ENCODE results near the gene ST6GALNAC3. TPM values are rescaled to one million over a fixed set of nuclear protein-coding genes. Genes with fewer than 3 reads are reported as not detected.

ST6GALNAC3 gene
- polyA plus RNA-seq, 1 experiment, result 0.05 TPM

DNA sequence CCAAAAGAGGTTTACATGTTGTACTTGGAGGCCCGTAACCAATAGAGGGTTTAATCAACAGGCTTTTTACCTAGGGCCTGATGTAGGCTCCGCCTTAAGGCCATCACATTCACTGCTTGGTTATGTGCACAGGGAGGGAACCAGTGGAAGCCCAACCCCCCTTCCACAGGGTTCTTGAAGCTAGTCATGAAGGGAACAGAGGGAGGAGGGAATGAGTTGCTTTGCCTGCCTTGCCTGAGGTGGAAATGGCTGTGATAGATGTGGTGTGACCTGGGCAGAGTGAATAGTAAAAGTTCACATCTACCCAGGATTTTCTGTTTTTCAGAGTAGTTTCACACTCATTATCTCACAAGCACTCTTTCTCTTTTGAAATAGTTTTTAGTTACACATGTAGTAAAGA, 215.1 kb downstream of the ST6GALNAC3 start:
- ChIA-PET POLR2A (no interaction called here), CTCF (no interaction called here)
- no peak overlapping the region for H3K4me3 ChIP-seq (ENCODE audit: low read depth, low read length)
- H3K27me3 ChIP-seq (ENCODE audit: control insufficient read depth, insufficient read depth, low read length), result no peaks in the 10 kb centered on the region
- no peak for DNase-seq (ENCODE audit: low read depth)
- TF ChIP-seq, protein P1, sequence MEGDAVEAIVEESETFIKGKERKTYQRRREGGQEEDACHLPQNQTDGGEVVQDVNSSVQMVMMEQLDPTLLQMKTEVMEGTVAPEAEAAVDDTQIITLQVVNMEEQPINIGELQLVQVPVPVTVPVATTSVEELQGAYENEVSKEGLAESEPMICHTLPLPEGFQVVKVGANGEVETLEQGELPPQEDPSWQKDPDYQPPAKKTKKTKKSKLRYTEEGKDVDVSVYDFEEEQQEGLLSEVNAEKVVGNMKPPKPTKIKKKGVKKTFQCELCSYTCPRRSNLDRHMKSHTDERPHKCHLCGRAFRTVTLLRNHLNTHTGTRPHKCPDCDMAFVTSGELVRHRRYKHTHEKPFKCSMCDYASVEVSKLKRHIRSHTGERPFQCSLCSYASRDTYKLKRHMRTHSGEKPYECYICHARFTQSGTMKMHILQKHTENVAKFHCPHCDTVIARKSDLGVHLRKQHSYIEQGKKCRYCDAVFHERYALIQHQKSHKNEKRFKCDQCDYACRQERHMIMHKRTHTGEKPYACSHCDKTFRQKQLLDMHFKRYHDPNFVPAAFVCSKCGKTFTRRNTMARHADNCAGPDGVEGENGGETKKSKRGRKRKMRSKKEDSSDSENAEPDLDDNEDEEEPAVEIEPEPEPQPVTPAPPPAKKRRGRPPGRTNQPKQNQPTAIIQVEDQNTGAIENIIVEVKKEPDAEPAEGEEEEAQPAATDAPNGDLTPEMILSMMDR (IDR thresholded peaks at IDR 0.05; ENCODE audit: insufficient read depth, low read depth, low read length), result no peak
- H3K36me3 ChIP-seq (ENCODE audit: control insufficient read depth, insufficient read depth, low read length), result no peaks in the 10 kb centered on the region

DNA sequence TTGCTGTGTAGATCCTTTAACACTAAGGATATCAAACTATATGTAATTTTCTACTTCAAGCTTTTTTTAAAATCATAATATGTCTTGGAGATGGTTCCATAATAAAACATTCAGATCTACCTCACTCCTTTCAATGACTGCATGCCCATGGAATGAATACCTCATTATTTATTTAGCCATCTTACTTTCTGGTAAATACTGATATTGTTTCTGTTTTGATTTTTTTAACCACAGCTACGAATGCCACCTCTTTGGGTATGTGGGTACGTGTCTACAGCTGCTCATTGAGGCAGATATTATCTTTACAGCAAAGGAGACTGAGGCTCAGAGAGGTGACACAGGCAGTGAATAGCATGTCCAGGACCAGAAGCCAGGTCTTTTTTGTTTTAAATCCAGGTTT, 215.7 kb downstream of the ST6GALNAC3 start:
- Histone ChIP-seq H3K27me3 (ENCODE audit: control insufficient read depth, insufficient read depth, low read length) (no peaks in the 10 kb centered on the region), H3K36me3 (ENCODE audit: control insufficient read depth, insufficient read depth, low read length) (no peaks in the 10 kb centered on the region), H3K4me3 (ENCODE audit: low read depth, low read length) (no peak overlapping the region)
- CTCF ChIA-PET, result no interaction called here
- DNase-seq (ENCODE audit: low read depth), result no peak
- TF ChIP-seq, protein P1 (IDR thresholded peaks at IDR 0.05; ENCODE audit: insufficient read depth, low read depth, low read length), result no peak
- POLR2A ChIA-PET, result no interaction called here

DNA sequence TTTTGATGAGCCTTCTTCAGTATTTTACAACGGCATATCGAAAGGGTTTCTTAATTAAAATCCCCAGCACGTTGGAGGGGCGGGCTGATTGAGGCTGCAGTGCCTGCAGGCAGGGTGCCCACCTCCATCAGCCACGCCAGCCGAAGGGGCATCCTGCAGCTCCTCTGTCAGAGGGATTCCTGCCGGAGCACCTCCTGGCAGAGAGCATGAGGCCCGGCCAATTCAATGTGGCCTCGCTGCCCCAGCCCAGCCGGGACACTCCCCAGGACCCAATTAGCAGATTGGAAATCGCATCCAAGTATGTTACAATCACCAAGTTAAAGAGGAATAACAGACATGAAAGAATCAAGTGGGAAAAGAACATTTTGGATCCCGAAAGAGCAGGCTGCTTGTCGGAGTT, 216.6 kb downstream of the ST6GALNAC3 start:
- TF ChIP-seq, protein P1 (IDR thresholded peaks at IDR 0.05; ENCODE audit: insufficient read depth, low read depth, low read length), result no peak

DNA sequence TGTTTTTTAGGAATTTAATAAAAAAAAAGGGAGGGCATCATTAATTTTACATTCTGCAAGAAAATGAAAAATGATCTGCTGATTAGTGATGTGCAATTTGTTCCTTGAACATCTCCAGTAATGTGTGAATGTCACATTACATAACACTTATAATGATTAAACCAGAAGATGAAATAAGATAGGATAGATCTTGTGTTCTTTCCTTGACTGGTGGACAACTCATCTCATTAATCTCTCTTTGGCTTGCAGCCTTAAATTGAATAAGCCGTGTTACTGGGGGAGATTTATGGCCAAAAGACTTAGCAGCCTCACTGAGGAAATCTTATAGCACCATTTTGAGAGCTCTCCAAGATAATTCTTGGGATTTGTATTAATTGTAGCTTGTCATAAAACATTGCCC, 217.2 kb downstream of the ST6GALNAC3 start:
- CTCF ChIA-PET, result no interaction called here
- POLR2A ChIA-PET, result no interaction called here
- no peak for DNase-seq (ENCODE audit: low read depth)
- no peaks in the 10 kb centered on the region for H3K27me3 ChIP-seq (ENCODE audit: control insufficient read depth, insufficient read depth, low read length)
- TF ChIP-seq, protein P1 (IDR thresholded peaks at IDR 0.05; ENCODE audit: insufficient read depth, low read depth, low read length), result no peak
- H3K4me3 ChIP-seq (ENCODE audit: low read depth, low read length), result no peak overlapping the region
- H3K36me3 ChIP-seq (ENCODE audit: control insufficient read depth, insufficient read depth, low read length), result no peaks in the 10 kb centered on the region

More for the DNA sequence above, 216.6 kb downstream of the ST6GALNAC3 start:
- Histone ChIP-seq H3K27me3 (ENCODE audit: control insufficient read depth, insufficient read depth, low read length) (no peaks in the 10 kb centered on the region), H3K4me3 (ENCODE audit: low read depth, low read length) (no peak overlapping the region), H3K36me3 (ENCODE audit: control insufficient read depth, insufficient read depth, low read length) (no peaks in the 10 kb centered on the region)
- CTCF ChIA-PET, result interaction anchor here (0.6 kb wide), 1 partner anchor 27 kb away, joined by 3 read pairs; no protein-coding TSS in a partner anchor
- POLR2A ChIA-PET, result no interaction called here
- no peak for DNase-seq (ENCODE audit: low read depth)

DNA sequence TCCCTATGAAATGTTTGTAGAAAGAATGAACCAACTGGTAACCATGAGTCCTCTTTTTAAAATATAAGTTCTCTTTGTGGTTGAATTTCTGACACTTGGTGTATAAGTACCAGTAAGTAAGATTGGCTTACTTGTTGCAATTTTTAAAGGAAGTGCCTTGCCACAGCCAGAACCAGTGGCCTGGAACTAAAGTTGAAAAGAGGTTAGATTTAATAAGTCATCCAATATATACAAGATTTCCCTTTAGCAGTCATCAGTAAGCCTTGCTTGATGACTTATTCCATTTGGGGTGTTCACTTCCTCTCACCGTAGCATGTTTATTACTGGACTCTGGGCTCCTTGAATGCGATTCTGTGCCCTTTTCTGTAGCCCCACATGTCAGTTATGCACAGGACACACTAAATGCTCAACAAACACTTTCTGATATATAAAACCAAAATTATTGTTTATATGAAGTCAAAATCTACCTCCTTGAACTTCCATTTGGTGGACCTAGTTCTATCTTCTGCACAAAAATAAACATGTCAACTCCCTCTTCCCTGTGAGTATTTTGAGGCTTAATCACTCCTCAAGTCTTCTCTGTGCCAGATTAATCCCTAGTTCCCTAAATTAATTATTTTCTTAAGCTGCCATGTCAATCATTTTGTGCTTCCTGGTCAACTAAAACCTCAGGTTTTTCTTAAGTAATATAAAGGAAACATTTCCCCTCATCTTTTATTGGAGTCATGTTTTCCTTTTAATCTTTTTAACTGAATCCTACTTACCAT, 218.1 kb downstream of the ST6GALNAC3 start:
- Histone ChIP-seq H3K4me3 (ENCODE audit: low read depth, low read length) (no peak overlapping the region), H3K36me3 (ENCODE audit: control insufficient read depth, insufficient read depth, low read length) (no peaks in the 10 kb centered on the region), H3K27me3 (ENCODE audit: control insufficient read depth, insufficient read depth, low read length) (no peaks in the 10 kb centered on the region)
- ChIA-PET POLR2A (no interaction called here), CTCF (no interaction called here)
- TF ChIP-seq, protein P1 (IDR thresholded peaks at IDR 0.05; ENCODE audit: insufficient read depth, low read depth, low read length), result no peak
- DNase-seq (ENCODE audit: low read depth), result no peak
